Activated CD4-positive, alpha-beta T cell treated with anti-CD3 and anti-CD28 coated beads, Interleukin-2, amount 50 U/mL, for 24 hours (primary cell): ENCODE data around the gene ZNFX1.
"Not testable (repeated sequence)": the region's sequence is repeated elsewhere in the genome, so short reads cannot be mapped to it uniquely, and the experiment has no call there.

Experiments used
- DNase-seq, 2 donors: peaks; one replicate each; pipeline ENCODE4 v3.0.0-alpha.2; 2020; ENCODE audit warnings: low read depth in 1 of 2, low spot score in 1 of 2

Gene ZNFX1

DNA sequence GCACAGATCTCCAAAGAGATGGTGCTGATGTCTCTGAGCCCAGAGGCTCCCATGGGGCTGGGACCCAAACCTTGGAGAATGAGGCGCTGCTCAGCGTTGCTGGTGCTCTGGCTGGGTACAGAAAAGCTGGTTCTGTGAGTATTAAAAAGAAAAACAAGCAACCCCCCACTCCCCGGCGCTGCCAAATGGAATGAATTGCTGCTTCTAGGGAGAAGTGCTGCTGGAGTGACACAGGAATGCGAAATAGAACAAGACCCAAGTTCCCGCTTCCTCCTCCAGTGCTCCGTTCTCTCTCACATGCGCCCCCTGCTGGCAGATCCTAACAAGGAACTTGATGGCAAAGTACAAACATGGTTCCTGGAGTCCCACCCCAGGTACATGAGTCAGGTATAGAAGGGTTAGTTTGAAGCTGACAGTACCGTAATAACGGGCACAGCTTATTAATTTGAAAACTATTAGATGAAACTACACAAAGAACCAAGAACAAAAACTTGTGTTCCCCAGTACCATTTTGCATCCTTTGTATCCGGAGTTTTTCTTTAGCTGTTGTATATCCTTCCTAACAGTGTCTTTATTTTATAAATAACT lies 60.8 kb downstream of the ZNFX1 start:
- DNase-seq, result peak; percentile 93 to 95

DNA sequence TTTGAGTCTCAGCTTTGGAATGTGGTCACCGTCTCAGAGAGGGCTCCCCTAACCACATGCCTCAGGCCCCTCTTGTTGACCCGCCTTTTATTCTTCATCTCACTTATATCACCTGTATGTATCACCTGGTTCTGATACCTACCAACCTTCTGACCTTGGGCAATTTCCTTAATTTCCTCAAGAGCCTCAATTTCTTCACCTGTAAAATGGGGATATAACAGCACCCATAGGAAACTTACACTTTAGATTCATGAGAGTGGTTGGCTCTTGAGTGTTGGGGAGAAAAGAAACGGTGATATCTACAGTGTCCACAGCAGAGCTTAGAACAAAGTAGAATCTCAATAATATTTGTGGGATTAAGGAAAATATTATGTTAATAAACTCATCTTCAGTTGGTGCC lies 62.6 kb downstream of the ZNFX1 start:
- no peak for DNase-seq

DNA sequence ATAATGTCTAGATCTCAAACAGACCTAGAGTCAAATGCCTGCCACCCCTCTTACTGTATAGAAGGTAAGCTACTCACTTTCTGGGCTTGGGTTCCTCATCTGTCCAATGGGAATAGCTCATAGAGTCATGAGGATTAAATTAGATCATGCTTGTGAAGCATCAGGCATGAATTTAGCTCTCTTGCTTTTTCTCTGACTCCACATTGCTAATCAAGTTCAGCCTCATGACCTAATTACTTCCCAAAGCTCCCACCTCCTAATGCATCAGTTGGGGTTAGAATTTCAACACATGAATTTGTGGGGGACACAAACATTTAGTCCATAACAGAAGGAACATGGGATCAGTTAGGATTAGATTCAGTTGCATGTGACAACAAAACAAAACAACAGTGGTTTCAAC lies 63.3 kb downstream of the ZNFX1 start:
- DNase-seq, result no peak

DNA sequence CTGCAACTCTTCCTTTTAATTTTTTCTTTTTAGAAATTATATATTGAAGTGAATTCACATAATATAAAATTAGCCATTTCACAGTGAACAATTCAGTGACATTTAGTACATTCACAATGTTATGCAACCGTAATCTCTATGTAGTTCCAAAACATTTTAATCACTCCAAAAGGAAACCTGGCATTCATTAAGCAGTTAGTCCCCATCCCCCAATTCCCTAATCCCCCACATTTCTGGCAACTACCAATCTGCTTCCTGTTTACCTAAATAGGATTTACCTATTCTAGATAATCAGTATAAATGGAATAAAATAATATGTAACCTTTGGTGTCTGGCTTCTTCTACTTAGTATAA lies 67.1 kb downstream of the ZNFX1 start:
- DNase-seq, result no peak

DNA sequence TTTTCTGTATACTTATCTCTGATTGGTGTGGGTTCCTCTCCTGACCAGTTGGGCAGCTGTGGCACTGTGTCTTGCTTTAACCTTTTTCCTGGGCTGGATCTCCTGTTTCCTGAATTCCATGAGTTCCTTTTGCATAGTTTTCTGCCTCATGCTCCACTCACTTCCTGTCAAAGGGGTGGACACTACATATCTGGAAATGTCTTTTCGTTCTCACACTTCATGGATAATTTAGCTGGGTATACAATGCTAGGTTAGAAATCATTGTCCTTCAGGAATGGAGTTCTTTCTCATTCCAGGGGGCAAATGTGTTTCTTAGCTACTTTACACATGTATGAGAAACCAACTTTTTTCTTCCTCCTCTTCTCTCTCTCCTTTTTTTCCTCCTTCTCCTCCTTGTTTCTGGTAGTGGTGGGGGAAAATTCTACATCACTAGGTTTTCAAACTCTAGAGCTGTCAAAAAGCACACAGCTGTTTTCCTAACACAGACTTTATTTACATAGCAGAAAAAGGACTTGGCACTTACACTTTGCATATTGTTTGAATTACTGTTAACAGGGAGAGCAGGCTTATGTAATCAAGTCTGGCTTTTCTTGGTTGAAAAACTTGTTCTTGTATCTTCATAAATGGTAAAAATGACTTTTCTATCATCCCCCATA lies 67.6 kb downstream of the ZNFX1 start:
- DNase-seq, result no peak

DNA sequence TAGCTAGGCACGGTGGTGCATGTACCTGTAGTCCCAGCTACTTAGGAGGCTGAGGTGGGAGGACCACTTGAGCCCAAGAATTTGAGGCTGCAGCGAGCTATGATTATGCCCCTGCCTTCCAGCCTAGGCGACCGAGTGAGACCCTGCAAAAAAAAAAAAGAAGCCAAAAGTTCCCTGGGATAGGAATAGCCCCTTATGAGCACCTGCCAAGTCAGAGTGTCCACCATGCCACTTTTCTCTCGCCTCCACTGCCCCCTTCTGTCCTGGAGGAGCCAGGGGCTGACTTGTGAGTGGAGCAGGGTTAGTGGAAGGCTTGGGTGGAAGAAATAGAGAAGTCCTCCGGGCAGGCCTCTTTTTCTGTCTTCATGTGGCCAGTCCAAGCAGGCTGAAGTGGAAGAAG lies 70.8 kb downstream of the ZNFX1 start:
- DNase-seq, result no peak

DNA sequence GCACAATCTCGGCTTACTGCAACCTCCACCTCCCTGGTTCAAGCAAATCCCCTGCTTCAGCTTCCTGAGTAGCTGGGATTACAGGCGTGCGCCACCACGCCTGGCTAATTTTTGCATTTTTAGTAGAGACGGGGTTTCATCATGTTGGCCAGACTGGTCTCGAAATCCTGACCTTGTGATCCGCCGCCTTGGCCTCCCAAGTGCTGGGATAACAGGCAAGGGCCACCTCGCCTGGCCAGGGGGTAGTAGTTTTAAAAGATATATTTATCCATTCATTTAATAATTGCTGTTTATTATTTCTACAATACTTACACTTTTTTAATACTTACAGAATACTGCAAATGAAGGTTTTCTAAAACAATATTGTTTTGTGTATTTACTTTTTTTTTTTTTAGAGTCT lies 74.1 kb downstream of the ZNFX1 start:
- no peak for DNase-seq

DNA sequence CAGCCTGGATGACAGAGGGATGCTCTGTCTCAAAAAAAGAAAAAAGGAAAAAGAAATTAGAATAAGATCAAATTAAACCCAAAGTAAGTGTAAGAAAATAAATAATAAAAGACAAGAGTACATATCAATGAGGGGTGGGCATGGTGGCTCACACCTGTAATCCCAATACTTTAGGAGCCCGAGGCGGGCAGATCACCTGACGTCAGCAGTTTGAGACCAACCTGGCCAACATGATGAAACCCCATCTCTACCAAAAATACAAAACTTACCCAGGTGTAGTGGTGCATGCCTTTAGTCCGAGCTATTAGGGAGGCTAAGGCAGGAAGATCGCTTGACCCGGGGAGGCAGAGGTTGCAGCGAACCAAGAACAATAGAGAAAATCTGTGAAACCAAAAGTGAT lies 74.8 kb downstream of the ZNFX1 start:
- DNase-seq, result no peak

DNA sequence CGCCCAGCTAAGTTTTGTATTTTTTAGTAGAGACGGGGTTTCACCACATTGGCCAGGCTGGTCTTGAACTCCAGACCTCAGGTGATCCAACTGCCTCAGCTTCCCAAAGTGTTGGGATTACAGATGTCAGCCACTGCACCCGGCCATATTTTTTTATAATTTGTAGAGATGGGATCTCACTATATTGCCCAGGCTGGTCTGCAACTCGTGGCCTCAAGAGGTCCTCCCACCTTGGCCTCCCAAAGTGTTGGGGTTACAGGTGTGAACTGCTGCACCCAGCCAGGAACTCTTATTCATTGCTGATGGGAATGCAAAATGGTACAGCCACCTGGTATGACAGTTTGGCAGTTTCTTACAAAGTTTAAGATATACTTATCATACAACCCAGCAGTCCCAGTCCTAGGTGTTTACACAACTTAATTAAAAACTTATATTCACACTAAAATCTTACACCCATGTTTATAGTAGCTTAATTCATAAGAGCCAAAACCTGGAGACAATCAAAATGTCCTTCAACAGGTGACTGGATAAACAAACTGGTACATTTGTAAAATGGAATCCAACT lies 78.0 kb downstream of the ZNFX1 start:
- no peak for DNase-seq

DNA sequence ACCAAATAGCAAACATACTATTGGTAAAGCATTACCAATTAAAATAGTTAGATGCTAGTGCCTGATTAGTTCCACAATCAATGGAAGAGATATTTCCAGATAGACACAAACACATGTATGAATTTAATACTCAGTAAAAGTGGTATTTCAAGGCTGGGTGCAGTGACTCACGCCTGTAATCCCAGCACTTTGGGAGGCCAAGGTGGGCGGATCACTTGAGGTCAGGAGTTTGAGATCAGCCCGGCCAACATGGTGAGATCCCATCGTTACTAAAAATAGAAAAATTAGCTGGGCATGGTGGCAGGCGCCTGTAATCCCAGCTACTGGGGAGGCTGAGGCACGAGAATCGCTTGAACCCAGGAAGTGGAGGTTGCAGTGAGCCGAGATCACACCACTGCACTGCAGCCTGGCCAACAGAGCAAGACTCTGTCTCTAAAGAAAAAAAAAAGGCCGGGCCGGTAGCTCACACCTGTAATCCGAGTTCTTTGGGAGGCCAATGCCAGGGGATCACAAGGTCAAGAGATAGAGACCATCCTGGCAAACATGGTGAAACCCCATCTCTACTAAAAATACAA lies 84.8 kb downstream of the ZNFX1 start:
- DNase-seq, result not testable (repeated sequence)
